GM18868 (cell line): ENCODE measurements around the gene SH3TC2.

ENCODE experiments used
- ATAC-seq: cut with Tn5 transposase; IDR thresholded peaks from one replicate; pipeline ENCODE4 v1.9.1; 2021; ENCODE audit warnings: mild to moderate bottlenecking, moderate library complexity; ENCODE audit not compliant: unreplicated experiment

Gene SH3TC2

GRCh38 chr5:148974642-148975327 lies 88.1 kb downstream of the SH3TC2 start:
- no peak for ATAC-seq

GRCh38 chr5:148973455-148973854 lies 89.4 kb downstream of the SH3TC2 start:
- ATAC-seq: no peak

GRCh38 chr5:148972974-148973374 lies 89.9 kb downstream of the SH3TC2 start:
- no peak for ATAC-seq

GRCh38 chr5:148972396-148972795 lies 90.5 kb downstream of the SH3TC2 start:
- ATAC-seq: no peak

- ATAC-seq: no peak
Observed at GRCh38 chr5:148970876-148971275, 92.0 kb downstream of the SH3TC2 start.

GRCh38 chr5:148970228-148970627 lies 92.6 kb downstream of the SH3TC2 start:
- ATAC-seq: no peak

- ATAC-seq: no peak
Observed at GRCh38 chr5:148969291-148969690, 93.6 kb downstream of the SH3TC2 start.

GRCh38 chr5:148968311-148968710 lies 94.6 kb downstream of the SH3TC2 start:
- no peak for ATAC-seq

- ATAC-seq: no peak
Observed at GRCh38 chr5:148967783-148968182, 95.1 kb downstream of the SH3TC2 start.

- no peak for ATAC-seq
Observed at GRCh38 chr5:148966938-148967337, 95.9 kb downstream of the SH3TC2 start.

GRCh38 chr5:148966348-148966747 lies 96.5 kb downstream of the SH3TC2 start:
- ATAC-seq: no peak

- ATAC-seq: no peak
Observed at GRCh38 chr5:148965511-148966265, 97.2 kb downstream of the SH3TC2 start.

GRCh38 chr5:148963664-148964063 lies 99.2 kb downstream of the SH3TC2 start:
- ATAC-seq: peak; percentile 69

GRCh38 chr5:148962761-148963324 lies 100.0 kb downstream of the SH3TC2 start:
- no peak for ATAC-seq

- no peak for ATAC-seq
Observed at GRCh38 chr5:148962200-148962550, 100.7 kb downstream of the SH3TC2 start.

GRCh38 chr5:148961261-148962199 lies 101.3 kb downstream of the SH3TC2 start:
- ATAC-seq: no peak

- no peak for ATAC-seq
Observed at GRCh38 chr5:148960070-148960769, 102.6 kb downstream of the SH3TC2 start.

- peak; percentile 73 for ATAC-seq
Observed at GRCh38 chr5:148957591-148958202, 105.2 kb downstream of the SH3TC2 start.

GRCh38 chr5:148956477-148957385 lies 106.1 kb downstream of the SH3TC2 start:
- no peak for ATAC-seq
